Endodermal cell (in vitro differentiated cells): ENCODE results near the gene SUGCT. TPM values are rescaled to one million over a fixed set of nuclear protein-coding genes. Genes with fewer than 3 reads are reported as not detected.

Experiments
- DNase-seq: peaks from one replicate; pipeline ENCODE4 v3.0.0-alpha.2; 2017
- H3K27ac ChIP-seq: 2 replicates; pipeline ENCODE4 v1.5.1; 2013; ENCODE audit warnings: mild to moderate bottlenecking, low read depth, low read length, moderate library complexity
- H3K27me3 ChIP-seq: 2 replicates; pipeline ENCODE4 v1.6.1; 2013; ENCODE audit warnings: mild to moderate bottlenecking, low read length, moderate library complexity; ENCODE audit not compliant: insufficient read depth, control insufficient read depth, poor library complexity, severe bottlenecking
- H3K36me3 ChIP-seq: 2 replicates; pipeline ENCODE4 v1.7.0; 2013; ENCODE audit warnings: mild to moderate bottlenecking, low read length, moderate library complexity; ENCODE audit not compliant: control insufficient read depth, insufficient read depth
- H3K4me1 ChIP-seq: one replicate; pipeline ENCODE4 v1.7.0; 2013; ENCODE audit warnings: low read length; ENCODE audit not compliant: control insufficient read depth, insufficient read depth
- H3K4me3 ChIP-seq: 2 replicates; pipeline ENCODE4 v1.5.1; 2013; ENCODE audit warnings: mild to moderate bottlenecking, low read length, moderate library complexity
- H3K9ac ChIP-seq: 2 replicates; pipeline ENCODE4 v1.6.1; 2013; ENCODE audit warnings: mild to moderate bottlenecking, low read length, moderate library complexity; ENCODE audit not compliant: poor library complexity, severe bottlenecking; ENCODE audit errors: extremely low read depth
- H3K9me3 ChIP-seq: 2 replicates; pipeline ENCODE4 v1.6.1; 2013; ENCODE audit warnings: mild to moderate bottlenecking, low read length, moderate library complexity; ENCODE audit not compliant: control insufficient read depth
- H3K27ac Mint-ChIP-seq: 2 replicates; pipeline ENCODE4 v1.8.0; 2020; ENCODE audit warnings: mixed read lengths
- H3K27me3 Mint-ChIP-seq: 2 replicates; pipeline ENCODE4 v1.8.0; 2021; ENCODE audit warnings: mild to moderate bottlenecking, mixed read lengths; ENCODE audit not compliant: insufficient read depth
- H3K36me3 Mint-ChIP-seq: 2 replicates; pipeline ENCODE4 v1.8.0; 2020; ENCODE audit warnings: low read depth, mixed read lengths
- H3K4me1 Mint-ChIP-seq: 2 replicates; pipeline ENCODE4 v1.8.0; 2020; ENCODE audit warnings: mixed read lengths
- H3K4me3 Mint-ChIP-seq: 2 replicates; pipeline ENCODE4 v1.8.0; 2020; ENCODE audit warnings: mild to moderate bottlenecking, moderate library complexity, mixed read lengths
- H3K9me3 Mint-ChIP-seq: 2 replicates; pipeline ENCODE4 v1.8.0; 2020; ENCODE audit warnings: mild to moderate bottlenecking, mixed read lengths
- CTCF ChIP-seq: fragments of 200-600 bp; sonication (generic); conservative IDR thresholded peaks from 2 replicates; pipeline ENCODE4 v1.5.0; 2021; ENCODE audit warnings: antibody characterized with exemption, mild to moderate bottlenecking
- WGBS, 2 experiments: methylation state at CpG; one replicate each; pipeline versions ENCODE4 v1.1.5 to v1.1.7; 2013; ENCODE audit warnings: missing lambda C conversion rate in 2 of 2, mixed read lengths in 1 of 2; ENCODE audit not compliant: insufficient coverage in 1 of 2, insufficient read length in 1 of 2; 5-methylcytosine and 5-hydroxymethylcytosine counted together
- total RNA-seq, 2 donors: library from RNA; stranded (reverse); fragmentation: NEBNext Ultra II Directional in 1 of 2; extraction: Animal tissue kit (Norgen Biotek cat#: 25700) in 1 of 2; gene quantifications; 2 replicates in 1 of 2; 3 replicates in 1 of 2; pipeline ENCODE4 v1.2.1, GENCODE V29; 2021

Gene SUGCT
- total RNA-seq, 2 donors from 2014 or later, result 3.6 to 3.9 TPM

GRCh38 chr7:40350100-40350499 is 215.3 kb downstream of the SUGCT start:
- TF ChIP-seq CTCF, result no peak
- Mint-ChIP-seq H3K27ac (no peak overlapping the region), H3K9me3 (peaks cover 1% of the 10 kb centered on the region), H3K4me3 (no peak overlapping the region), H3K36me3 (no peaks in the 10 kb centered on the region), H3K4me1 (no peaks in the 10 kb centered on the region), H3K27me3 (no peaks in the 10 kb centered on the region)
- H3K4me3 ChIP-seq, result no peak overlapping the region
- no peak overlapping the region for H3K27ac ChIP-seq
- DNase-seq, result no peak
- H3K27me3 ChIP-seq, result no peaks in the 10 kb centered on the region
- H3K9me3 ChIP-seq, result no peaks in the 10 kb centered on the region
- H3K36me3 ChIP-seq, result no peaks in the 10 kb centered on the region
- WGBS, 2 experiments, result 90 to 92% methylated on average over 3 to 4 of the region's 4 CpGs
- no peak overlapping the region for H3K9ac ChIP-seq
- H3K4me1 ChIP-seq, result no peaks in the 10 kb centered on the region

GRCh38 chr7:40354711-40355110 is 219.9 kb downstream of the SUGCT start:
- TF ChIP-seq CTCF, result no peak
- Histone ChIP-seq H3K36me3 (no peaks in the 10 kb centered on the region), H3K4me3 (no peak overlapping the region), H3K27me3 (no peaks in the 10 kb centered on the region), H3K9me3 (no peaks in the 10 kb centered on the region), H3K27ac (no peak overlapping the region), H3K9ac (no peak overlapping the region), H3K4me1 (no peaks in the 10 kb centered on the region)
- no peaks in the 10 kb centered on the region for H3K36me3 Mint-ChIP-seq
- no peak for DNase-seq
- H3K27ac Mint-ChIP-seq, result no peak overlapping the region
- H3K4me1 Mint-ChIP-seq, result no peaks in the 10 kb centered on the region
- H3K4me3 Mint-ChIP-seq, result no peak overlapping the region
- 94 to 96% methylated on average over 2 of the region's 2 CpGs for WGBS, 2 experiments
- no peaks in the 10 kb centered on the region for H3K27me3 Mint-ChIP-seq
- H3K9me3 Mint-ChIP-seq, result peaks cover 1% of the 10 kb centered on the region

GRCh38 chr7:40356312-40356711 is 221.5 kb downstream of the SUGCT start:
- H3K4me3 Mint-ChIP-seq, result no peak overlapping the region
- H3K4me3 ChIP-seq, result no peak overlapping the region
- no peaks in the 10 kb centered on the region for H3K27me3 Mint-ChIP-seq
- no peaks in the 10 kb centered on the region for H3K4me1 Mint-ChIP-seq
- no peak overlapping the region for H3K27ac ChIP-seq
- no peaks in the 10 kb centered on the region for H3K4me1 ChIP-seq
- H3K9ac ChIP-seq, result no peak overlapping the region
- TF ChIP-seq CTCF, result no peak
- DNase-seq, result no peak
- no peaks in the 10 kb centered on the region for H3K36me3 Mint-ChIP-seq
- no peaks in the 10 kb centered on the region for H3K9me3 Mint-ChIP-seq
- no peaks in the 10 kb centered on the region for H3K27me3 ChIP-seq
- WGBS, 2 experiments, result 91 to 100% methylated on average over 1 to 2 of the region's 3 CpGs
- no peaks in the 10 kb centered on the region for H3K36me3 ChIP-seq
- H3K27ac Mint-ChIP-seq, result no peak overlapping the region
- H3K9me3 ChIP-seq, result no peaks in the 10 kb centered on the region
